Bronchial epithelial cell (primary cell): ENCODE data around the gene RPS6KB2. TPM values are rescaled to one million over a fixed set of nuclear protein-coding genes. Genes with fewer than 3 reads are reported as not detected.
A peak's percentile ranks its signal among the peaks of the same experiment; 100 is the strongest.

Experiments
- DNase-seq: peaks from one replicate; pipeline ENCODE4 v3.0.0-alpha.2; 2010; ENCODE audit warnings: low read depth
- FAIRE-seq: peaks from 2 replicates; lab custom pipeline; 2011; peaks lifted over from hg19 to GRCh38; lab: Jason Lieb, UNC
- H3K27me3 ChIP-seq: 2 replicates; pipeline ENCODE4 v1.5.1; 2011; ENCODE audit warnings: low read length; ENCODE audit not compliant: control insufficient read depth, insufficient read depth
- H3K36me3 ChIP-seq: 2 replicates; pipeline ENCODE4 v1.5.1; 2011; ENCODE audit warnings: low read length; ENCODE audit not compliant: control insufficient read depth, insufficient read depth
- H3K4me3 ChIP-seq: 2 replicates; pipeline ENCODE4 v1.5.1; 2011; ENCODE audit warnings: mild to moderate bottlenecking, low read depth, low read length, control low read depth
- CTCF ChIP-seq: IDR thresholded peaks from 2 replicates; pipeline ENCODE4 v1.5.1; 2011; ENCODE audit warnings: mild to moderate bottlenecking, moderate library complexity, low read length, control low read depth, inconsistent platforms; ENCODE audit not compliant: insufficient read depth, severe bottlenecking
- total RNA-seq: library from RNA; depleted of rRNA; stranded (reverse); fragments of >200 nt; gene quantifications from 2 replicates; pipeline ENCODE4 v1.2.1, GENCODE V29; 2014

RPS6KB2 gene
- total RNA-seq, 1 donor from 2014 or later = 62.9 TPM

GRCh38 chr11:67382276-67383136 is 45.8 kb upstream of the RPS6KB2 start:
- no peak for FAIRE-seq
- peak; percentile 69 for DNase-seq

GRCh38 chr11:67384851-67385366 is 43.4 kb upstream of the RPS6KB2 start:
- Histone ChIP-seq H3K36me3 (no peaks in the 10 kb centered on the region), H3K27me3 (no peaks in the 10 kb centered on the region), H3K4me3 (no peak overlapping the region)
- peak; percentile 79 for DNase-seq
- TF ChIP-seq CTCF = no peak
- FAIRE-seq = no peak

More at GRCh38 chr11:67382276-67383136, 45.8 kb upstream of the RPS6KB2 start:
- peak; percentile 98 for TF ChIP-seq CTCF
- Histone ChIP-seq H3K4me3 (no peak overlapping the region), H3K36me3 (no peaks in the 10 kb centered on the region), H3K27me3 (no peaks in the 10 kb centered on the region)

- TF ChIP-seq CTCF = no peak
- no peaks in the 10 kb centered on the region for H3K36me3 ChIP-seq
- H3K4me3 ChIP-seq = no peak overlapping the region
- DNase-seq = no peak
- no peaks in the 10 kb centered on the region for H3K27me3 ChIP-seq
- FAIRE-seq = no peak
Observed at GRCh38 chr11:67387069-67387468, 41.2 kb upstream of the RPS6KB2 start.

- FAIRE-seq (no peak), DNase-seq (no peak)
- no peak for TF ChIP-seq CTCF
Observed at GRCh38 chr11:67387518-67387917, 40.8 kb upstream of the RPS6KB2 start.

GRCh38 chr11:67389477-67389876 is 38.8 kb upstream of the RPS6KB2 start:
- H3K27me3 ChIP-seq = no peaks in the 10 kb centered on the region
- peaks cover 1% of the 10 kb centered on the region for H3K36me3 ChIP-seq
- FAIRE-seq = no peak
- no peak overlapping the region for H3K4me3 ChIP-seq
- no peak for DNase-seq
- TF ChIP-seq CTCF = peak; percentile 47

More at GRCh38 chr11:67387518-67387917, 40.8 kb upstream of the RPS6KB2 start:
- no peaks in the 10 kb centered on the region for H3K36me3 ChIP-seq
- no peaks in the 10 kb centered on the region for H3K27me3 ChIP-seq
- H3K4me3 ChIP-seq = no peak overlapping the region
